Upper lobe of left lung (tissue), 4 donors: ENCODE results near the gene RANGRF.

Experiments used
- CTCF ChIP-seq, 6 experiments: fragments of 450-650 bp in 4 of 6; fragments of 200-600 bp in 2 of 6; sonication (generic) in 2 of 6; IDR thresholded peaks; one replicate each; pipeline ENCODE4 v1.5.1; 2016 to 2019; ENCODE audit warnings: antibody characterized with exemption in 6 of 6
- EP300 ChIP-seq, 4 donors: sonication (generic); formaldehyde crosslinking; IDR thresholded peaks; one replicate each; pipeline ENCODE4 v1.5.1; 2017; ENCODE audit warnings: antibody characterized with exemption in 4 of 4, control low read depth in 2 of 4
- POLR2AphosphoS5 ChIP-seq, 2 donors: sonication (generic); formaldehyde crosslinking; IDR thresholded peaks; one replicate each; pipeline ENCODE4 v1.5.1; 2017; ENCODE audit warnings: antibody characterized with exemption in 2 of 2

GRCh38 chr17:8274816-8275215, 13.7 kb upstream of the RANGRF start:
- TF ChIP-seq CTCF (IDR thresholded peaks at IDR 0.05) (no peak), POLR2AphosphoS5 (IDR thresholded peaks at IDR 0.05) (no peak), EP300 (IDR thresholded peaks at IDR 0.05) (no peak)
